Liver (tissue), 9 donors: ENCODE measurements around the gene SEMA3C. TPM values are rescaled to one million over a fixed set of nuclear protein-coding genes. Genes with fewer than 3 reads are reported as not detected.

Experiments
- DNase-seq: peaks from one replicate; pipeline ENCODE4 v3.0.0-alpha.2; 2017; ENCODE audit warnings: low spot score
- H3K27ac ChIP-seq, 2 donors: one replicate each; pipeline ENCODE4 v1.7.0; 2013; ENCODE audit warnings: inconsistent platforms in 2 of 2, low read length in 2 of 2, control low read depth in 1 of 2, low read depth in 1 of 2, mild to moderate bottlenecking in 1 of 2
- H3K27me3 ChIP-seq, 4 donors: one replicate each; pipeline versions ENCODE4 v1.6.1 to v1.7.0; 2013; ENCODE audit warnings: low read length in 3 of 4, inconsistent platforms in 1 of 4, mild to moderate bottlenecking in 1 of 4, moderate library complexity in 1 of 4; ENCODE audit not compliant: control insufficient read depth in 4 of 4, insufficient read depth in 4 of 4
- H3K36me3 ChIP-seq, 4 donors: one replicate each; pipeline versions ENCODE4 v1.6.1 to v1.7.0; 2013; ENCODE audit warnings: low read length in 3 of 4, mild to moderate bottlenecking in 3 of 4, low read depth in 1 of 4, moderate library complexity in 1 of 4; ENCODE audit not compliant: control insufficient read depth in 4 of 4, insufficient read depth in 3 of 4
- H3K4me1 ChIP-seq, 4 donors: one replicate each; pipeline versions ENCODE4 v1.6.1 to v1.7.0; 2013; ENCODE audit warnings: low read length in 3 of 4, mild to moderate bottlenecking in 3 of 4, moderate library complexity in 1 of 4; ENCODE audit not compliant: control insufficient read depth in 4 of 4, insufficient read depth in 4 of 4
- H3K4me3 ChIP-seq, 3 donors: one replicate each; pipeline versions ENCODE4 v1.6.1 to v1.7.0; 2013; ENCODE audit warnings: low read length in 3 of 3, control low read depth in 1 of 3, low read depth in 1 of 3, mild to moderate bottlenecking in 1 of 3
- H3K9ac ChIP-seq, 2 donors: one replicate each; pipeline ENCODE4 v1.7.0; 2013; ENCODE audit warnings: low read length in 2 of 2, mild to moderate bottlenecking in 2 of 2, moderate library complexity in 2 of 2, control low read depth in 1 of 2, low read depth in 1 of 2
- H3K9me3 ChIP-seq, 4 donors: one replicate each; pipeline versions ENCODE4 v1.6.1 to v1.7.0; 2013; ENCODE audit warnings: low read length in 3 of 4; ENCODE audit not compliant: control insufficient read depth in 4 of 4
- ATF3 ChIP-seq: IDR thresholded peaks from 2 replicates; pipeline ENCODE4 v1.6.1; 2016; ENCODE audit warnings: antibody characterized with exemption
- CTCF ChIP-seq: fragments of 150-350 bp; IDR thresholded peaks from 2 replicates; pipeline ENCODE4 v1.5.1; 2017; ENCODE audit warnings: improper control_type of control experiment, low read depth, low read length; ENCODE audit not compliant: missing input control
- EGR1 ChIP-seq, 2 donors: IDR thresholded peaks; 2 replicates each; pipeline ENCODE4 v1.6.1; 2016 to 2018; ENCODE audit warnings: antibody characterized with exemption in 2 of 2, low read depth in 2 of 2
- FOXA2 ChIP-seq: IDR thresholded peaks from 2 replicates; pipeline ENCODE4 v1.6.1; 2016; ENCODE audit warnings: antibody characterized with exemption
- GABPA ChIP-seq, 2 donors: IDR thresholded peaks in 1 of 2; conservative IDR thresholded peaks in 1 of 2; 2 replicates each; pipeline ENCODE4 v1.6.1; 2016; ENCODE audit warnings: antibody characterized with exemption in 2 of 2, mild to moderate bottlenecking in 1 of 2, moderate library complexity in 1 of 2
- HNF4A ChIP-seq, 2 donors: conservative IDR thresholded peaks; 2 replicates each; pipeline ENCODE4 v1.6.1; 2016; ENCODE audit warnings: antibody characterized with exemption in 2 of 2, mild to moderate bottlenecking in 2 of 2
- HNF4G ChIP-seq: IDR thresholded peaks from 2 replicates; pipeline ENCODE4 v1.6.1; 2016; ENCODE audit warnings: antibody characterized with exemption
- JUND ChIP-seq, 2 donors: IDR thresholded peaks; 2 replicates each; pipeline ENCODE4 v1.6.1; 2016; ENCODE audit warnings: antibody characterized with exemption in 2 of 2
- MAX ChIP-seq: IDR thresholded peaks from 2 replicates; pipeline ENCODE4 v1.6.1; 2016; ENCODE audit warnings: antibody characterized with exemption
- NR2F2 ChIP-seq: IDR thresholded peaks from 2 replicates; pipeline ENCODE4 v1.6.1; 2016; ENCODE audit warnings: antibody characterized with exemption
- RAD21 ChIP-seq, 2 donors: IDR thresholded peaks; 2 replicates each; pipeline ENCODE4 v1.6.1; 2016; ENCODE audit warnings: antibody characterized with exemption in 2 of 2, mild to moderate bottlenecking in 2 of 2
- REST ChIP-seq: IDR thresholded peaks from 2 replicates; pipeline ENCODE4 v1.6.1; 2016; ENCODE audit warnings: antibody characterized with exemption, mild to moderate bottlenecking
- RXRA ChIP-seq, 2 donors: IDR thresholded peaks; 2 replicates each; pipeline ENCODE4 v1.6.1; 2017 to 2018; ENCODE audit warnings: antibody characterized with exemption in 2 of 2, mild to moderate bottlenecking in 1 of 2
- SP1 ChIP-seq: IDR thresholded peaks from 2 replicates; pipeline ENCODE4 v1.6.1; 2018; ENCODE audit warnings: antibody characterized with exemption, mild to moderate bottlenecking
- TAF1 ChIP-seq: conservative IDR thresholded peaks from 2 replicates; pipeline ENCODE4 v1.6.1; 2016; ENCODE audit warnings: antibody characterized with exemption, mild to moderate bottlenecking
- YY1 ChIP-seq: IDR thresholded peaks from 2 replicates; pipeline ENCODE4 v1.6.1; 2016; ENCODE audit warnings: antibody characterized with exemption, mild to moderate bottlenecking
- WGBS: extraction: QIAGEN DNeasy Blood & Tissue Kit; methylation state at CpG from one replicate; pipeline ENCODE4 v1.1.7; 2013; 5-methylcytosine and 5-hydroxymethylcytosine counted together
- polyA plus RNA-seq, 2 donors: library from polyadenylated mRNA; stranded (reverse) in 1 of 2; unstranded in 1 of 2; fragments of 200-250 nt in 1 of 2; fragments of >200 nt in 1 of 2; fragmentation: Nextera tagmentation in 1 of 2; extraction: Ambion mirVana in 1 of 2; gene quantifications; one replicate each; pipeline versions ENCODE4 v1.2.1 to v1.2.3, GENCODE V29; 2013 to 2015
- total RNA-seq, 2 donors: library from RNA; depleted of rRNA; stranded (reverse); fragments of >200 nt; gene quantifications; one replicate each; pipeline ENCODE4 v1.2.3, GENCODE V29; 2014
- donor health status: healthy.
- donor health status: healthy.
- donor health status: healthy.
- donor health status: healthy.
- donor health status: healthy.

SEMA3C gene
- total and polyA plus RNA-seq, 4 donors, result 0.20 to 1.8 (median 0.64) TPM

DNA sequence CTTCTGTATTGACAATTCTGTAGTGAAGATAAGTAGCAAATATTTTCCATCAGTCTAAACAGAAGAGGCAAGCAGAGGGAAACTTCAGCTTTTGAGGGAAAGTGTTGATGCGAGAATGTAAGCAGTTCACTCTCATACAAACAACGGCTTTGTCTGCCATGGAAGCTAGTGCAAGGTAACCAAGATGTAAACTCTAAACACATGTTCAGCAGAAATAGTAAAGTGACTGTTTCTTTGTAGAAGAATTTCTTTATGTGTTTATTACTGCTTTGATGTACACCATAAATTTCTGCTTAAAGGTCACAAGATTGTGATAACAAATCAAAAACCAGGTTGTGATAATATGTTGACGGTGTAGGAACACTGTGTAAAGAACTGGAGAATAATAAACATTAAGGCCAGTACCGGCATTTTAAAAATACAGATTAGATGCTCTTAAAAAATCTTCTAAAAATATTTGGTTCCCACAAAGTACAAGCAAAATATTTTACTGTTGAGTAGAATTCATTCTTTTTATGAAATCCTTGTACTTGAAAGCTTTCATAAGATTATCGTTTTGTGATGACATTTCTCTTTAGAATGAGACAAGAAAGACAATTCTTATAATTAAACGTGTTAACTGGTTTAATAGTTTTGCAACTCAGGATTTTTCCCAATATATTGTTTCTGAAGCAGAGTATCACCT is 34.2 kb downstream of the SEMA3C start:
- no peak for DNase-seq
- Histone ChIP-seq H3K27ac (no peak overlapping the region), H3K27me3 (no peaks in the 10 kb centered on the region), H3K9me3 (peaks cover 0 to 1% (median 0%) of the 10 kb centered on the region in 4 donors), H3K4me1 (no peaks in the 10 kb centered on the region), H3K9ac (no peak overlapping the region), H3K36me3 (no peaks in the 10 kb centered on the region), H3K4me3 (no peak overlapping the region)
- WGBS, result 63% methylated on average over 6 of the region's 6 CpGs
- TF ChIP-seq ATF3, result no peak
- no peak for TF ChIP-seq GABPA (IDR thresholded peaks at IDR 0.05 in 1 of 2, conservative IDR thresholded peaks at IDR 0.05 in 1 of 2)
- no peak for TF ChIP-seq FOXA2
- no peak for TF ChIP-seq RXRA (IDR thresholded peaks at IDR 0.05)
- TF ChIP-seq EGR1 (IDR thresholded peaks at IDR 0.05; ENCODE audit: low read depth in 2 of 2), result no peak

GRCh38 chr7:80883154-80884025 is 35.5 kb downstream of the SEMA3C start:
- H3K4me1 ChIP-seq, result no peaks in the 10 kb centered on the region
- DNase-seq, result no peak
- no peaks in the 10 kb centered on the region for H3K27me3 ChIP-seq
- H3K9me3 ChIP-seq, result peaks cover 0 to 1% (median 0%) of the 10 kb centered on the region in 4 donors
- no peak overlapping the region for H3K4me3 ChIP-seq
- no peaks in the 10 kb centered on the region for H3K36me3 ChIP-seq
- peak; percentile 47 to 53 for TF ChIP-seq JUND (IDR thresholded peaks at IDR 0.05)
- no peak for TF ChIP-seq HNF4G
- no peak for TF ChIP-seq TAF1
- TF ChIP-seq FOXA2, result no peak
- TF ChIP-seq CTCF, result no peak
- no peak for TF ChIP-seq MAX
- TF ChIP-seq SP1, result no peak
- TF ChIP-seq RXRA (IDR thresholded peaks at IDR 0.05), result no peak
- TF ChIP-seq NR2F2, result peak; percentile 60
- TF ChIP-seq RAD21 (IDR thresholded peaks at IDR 0.05), result no peak
- TF ChIP-seq GABPA (IDR thresholded peaks at IDR 0.05 in 1 of 2, conservative IDR thresholded peaks at IDR 0.05 in 1 of 2), result no peak
- 55% methylated on average over 2 of the region's 2 CpGs for WGBS
- no peak overlapping the region for H3K9ac ChIP-seq
- H3K27ac ChIP-seq, result no peak overlapping the region

DNA sequence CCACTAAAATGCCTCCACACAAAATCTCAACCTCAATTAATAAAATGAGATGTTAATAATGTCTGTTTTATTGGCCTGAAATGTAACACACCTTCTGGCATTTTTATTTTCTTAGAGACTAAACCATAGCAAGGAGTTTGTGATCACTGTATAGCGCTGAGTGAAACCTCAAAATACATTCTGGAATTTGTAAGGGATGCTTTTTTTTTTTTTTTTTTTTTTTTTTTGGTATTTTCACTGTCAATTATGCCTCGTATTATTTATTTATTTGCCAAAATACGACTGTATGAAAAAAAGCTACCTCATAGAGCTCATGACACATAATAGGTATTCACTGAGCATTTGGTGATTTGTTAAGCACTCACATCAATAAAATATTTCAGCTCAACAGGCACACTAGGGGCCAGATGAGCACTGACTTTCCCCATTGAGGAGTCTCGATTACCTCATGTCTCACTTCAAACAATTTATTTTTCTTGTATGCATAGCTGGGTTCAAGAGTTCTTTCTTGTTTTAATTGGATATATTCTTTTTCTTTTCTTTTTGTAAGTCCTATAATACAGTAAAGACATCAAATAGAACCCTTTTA is 36.5 kb downstream of the SEMA3C start:
- no peaks in the 10 kb centered on the region for H3K9me3 ChIP-seq
- no peak overlapping the region for H3K4me3 ChIP-seq
- H3K36me3 ChIP-seq, result no peaks in the 10 kb centered on the region
- no peak for DNase-seq
- H3K27ac ChIP-seq, result no peak overlapping the region
- WGBS, result 77% methylated on average over 4 of the region's 4 CpGs
- H3K9ac ChIP-seq, result no peak overlapping the region
- no peaks in the 10 kb centered on the region for H3K27me3 ChIP-seq
- H3K4me1 ChIP-seq, result no peaks in the 10 kb centered on the region
- TF ChIP-seq HNF4A (conservative IDR thresholded peaks at IDR 0.05) (no peak), ATF3 (no peak), RAD21 (IDR thresholded peaks at IDR 0.05) (no peak), TAF1 (no peak), EGR1 (IDR thresholded peaks at IDR 0.05; ENCODE audit: low read depth in 2 of 2) (no peak), RXRA (IDR thresholded peaks at IDR 0.05) (no peak), YY1 (no peak), JUND (IDR thresholded peaks at IDR 0.05) (no peak), REST (no peak), NR2F2 (no peak)
